ENCODE results near the gene IKZF5. TPM values are rescaled to one million over a fixed set of nuclear protein-coding genes. Genes with fewer than 3 reads are reported as not detected.

IKZF5 gene
- total and polyA plus RNA-seq, 2 donors (not counting 1 experiment from before 2014, with no cell fraction given), result 15.8 to 24.6 TPM

DNA sequence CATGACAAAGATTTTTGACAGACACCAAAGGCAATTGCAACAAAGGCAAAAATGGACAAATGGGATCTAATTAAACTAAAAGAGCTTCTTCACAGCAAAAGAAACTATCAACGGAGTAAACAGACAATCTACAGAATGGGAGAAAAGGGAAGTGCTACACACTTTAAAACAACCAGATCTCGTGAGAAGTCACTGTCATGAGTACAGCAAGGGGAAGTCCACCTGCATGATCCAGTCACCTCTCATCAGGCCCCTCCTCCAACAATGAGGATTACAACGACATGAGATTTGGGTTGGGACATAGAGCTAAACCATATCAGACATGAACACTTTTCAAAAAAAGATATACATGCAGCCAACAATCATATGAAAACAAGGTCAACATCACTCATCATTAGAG is 39.9 kb downstream of the IKZF5 start:
- peaks cover 10 to 18% (median 13%) of the 10 kb centered on the region in 3 donors for H3K9me3 ChIP-seq (ENCODE audit: control extremely low read depth in 1 of 3, control insufficient read depth in 2 of 3, insufficient read depth in 1 of 3, low read length in 2 of 3)
- 83% methylated on average over 1 of the region's 3 CpGs for WGBS (ENCODE audit: insufficient coverage)
- ATAC-seq (ENCODE audit: low read depth) (no peak), DNase-seq (no peak)
- CTCF ChIA-PET, result no interaction called here
- H3K36me3 ChIP-seq (replicated peaks in 1 of 2; ENCODE audit: control extremely low read depth in 1 of 2, control insufficient read depth in 1 of 2, extremely low read depth in 1 of 2, insufficient read depth in 2 of 2, low read length in 1 of 2), result no peaks in the 10 kb centered on the region
- no peak overlapping the region for H2AFZ ChIP-seq (ENCODE audit: insufficient read depth, low read depth, low read length, poor library complexity, severe bottlenecking)
- Mint-ChIP-seq H3K27me3 (peaks cover 26% of the 10 kb centered on the region), H3K4me1 (no peaks in the 10 kb centered on the region), H3K27ac (no peak overlapping the region), H3K9me3 (ENCODE audit: insufficient read depth) (peaks cover 10% of the 10 kb centered on the region), H3K4me3 (no peak overlapping the region)
- no peaks in the 10 kb centered on the region for H3K79me2 ChIP-seq (ENCODE audit: control insufficient read depth, insufficient read depth, low read length)
- H4K20me1 ChIP-seq (ENCODE audit: control insufficient read depth, insufficient read depth, low read length, poor library complexity, severe bottlenecking), result no peaks in the 10 kb centered on the region
- TF ChIP-seq EZH2 (IDR thresholded peaks at IDR 0.05; ENCODE audit: borderline replicate concordance, insufficient read depth, low read depth, low read length, poor library complexity, severe bottlenecking), result no peak
- no peak overlapping the region for H3K4me2 ChIP-seq (replicated peaks; ENCODE audit: low read depth, low read length, poor library complexity, severe bottlenecking)
- intact Hi-C loops (cut with micrococcal nuclease), result no loop called here
- POLR2A ChIA-PET, result no interaction called here
- H3K4me3 ChIP-seq (ENCODE audit: control extremely low read depth in 1 of 5, extremely low read depth in 1 of 5, insufficient read depth in 1 of 5, low read depth in 2 of 5, low read length in 4 of 5), result no peak overlapping the region
- no peaks in the 10 kb centered on the region for H3K4me1 ChIP-seq (ENCODE audit: control insufficient read depth in 2 of 2, insufficient read depth in 2 of 2, low read length in 2 of 2)
- H3K9ac ChIP-seq (ENCODE audit: low read length), result no peak overlapping the region
- H3K27me3 ChIP-seq (replicated peaks in 1 of 4; ENCODE audit: control extremely low read depth in 1 of 4, control insufficient read depth in 3 of 4, insufficient read depth in 4 of 4, low read length in 3 of 4), result peaks cover 0 to 2% (median 0%) of the 10 kb centered on the region in 4 experiments
- no peak overlapping the region for H3K27ac ChIP-seq (ENCODE audit: low read length in 2 of 2)

DNA sequence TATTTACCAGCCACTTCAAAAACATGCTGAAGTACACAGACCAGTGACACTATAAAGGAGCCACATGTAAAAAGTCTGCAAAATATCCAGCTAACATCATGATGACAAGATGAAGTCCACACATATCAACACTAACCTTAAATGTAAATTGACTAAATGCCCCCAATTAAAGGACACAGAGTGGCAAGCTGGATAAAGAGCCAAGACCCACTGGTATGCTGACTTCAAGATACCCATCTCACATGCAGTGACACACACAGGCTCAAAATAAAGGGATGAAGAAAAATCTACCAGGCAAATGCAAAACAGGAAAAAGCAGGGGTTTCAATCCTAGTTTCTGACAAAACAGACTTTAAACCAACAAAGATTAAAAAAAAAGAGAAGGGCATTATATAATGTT is 41.7 kb downstream of the IKZF5 start:
- intact Hi-C loops (cut with micrococcal nuclease), result no loop called here
- no peak overlapping the region for H3K9ac ChIP-seq (ENCODE audit: low read length)
- no peak overlapping the region for H3K27ac Mint-ChIP-seq
- no peak overlapping the region for H3K4me3 ChIP-seq (ENCODE audit: control extremely low read depth in 1 of 5, extremely low read depth in 1 of 5, insufficient read depth in 1 of 5, low read depth in 2 of 5, low read length in 4 of 5)
- H4K20me1 ChIP-seq (ENCODE audit: control insufficient read depth, insufficient read depth, low read length, poor library complexity, severe bottlenecking), result no peaks in the 10 kb centered on the region
- no peak for DNase-seq
- no peaks in the 10 kb centered on the region for H3K4me1 ChIP-seq (ENCODE audit: control insufficient read depth in 2 of 2, insufficient read depth in 2 of 2, low read length in 2 of 2)
- peaks cover 10% of the 10 kb centered on the region for H3K9me3 Mint-ChIP-seq (ENCODE audit: insufficient read depth)
- H3K79me2 ChIP-seq (ENCODE audit: control insufficient read depth, insufficient read depth, low read length), result no peaks in the 10 kb centered on the region
- H3K27me3 Mint-ChIP-seq, result peaks cover 33% of the 10 kb centered on the region
- no peaks in the 10 kb centered on the region for H3K36me3 ChIP-seq (replicated peaks in 1 of 2; ENCODE audit: control extremely low read depth in 1 of 2, control insufficient read depth in 1 of 2, extremely low read depth in 1 of 2, insufficient read depth in 2 of 2, low read length in 1 of 2)
- H3K9me3 ChIP-seq (ENCODE audit: control extremely low read depth in 1 of 3, control insufficient read depth in 2 of 3, insufficient read depth in 1 of 3, low read length in 2 of 3), result peaks cover 10 to 18% (median 13%) of the 10 kb centered on the region in 3 donors
- no peak overlapping the region for H2AFZ ChIP-seq (ENCODE audit: insufficient read depth, low read depth, low read length, poor library complexity, severe bottlenecking)
- no peak for ATAC-seq (ENCODE audit: low read depth)
- CTCF ChIA-PET, result interaction anchor here (2.1 kb wide), 1 partner anchor 12 kb away, joined by 4 read pairs; no protein-coding TSS in a partner anchor
- peaks cover 0 to 6% (median 2%) of the 10 kb centered on the region in 4 experiments for H3K27me3 ChIP-seq (replicated peaks in 1 of 4; ENCODE audit: control extremely low read depth in 1 of 4, control insufficient read depth in 3 of 4, insufficient read depth in 4 of 4, low read length in 3 of 4)
- H3K27ac ChIP-seq (ENCODE audit: low read length in 2 of 2), result no peak overlapping the region
- no peaks in the 10 kb centered on the region for H3K4me1 Mint-ChIP-seq
- no peak overlapping the region for H3K4me2 ChIP-seq (replicated peaks; ENCODE audit: low read depth, low read length, poor library complexity, severe bottlenecking)
- TF ChIP-seq, protein P1, sequence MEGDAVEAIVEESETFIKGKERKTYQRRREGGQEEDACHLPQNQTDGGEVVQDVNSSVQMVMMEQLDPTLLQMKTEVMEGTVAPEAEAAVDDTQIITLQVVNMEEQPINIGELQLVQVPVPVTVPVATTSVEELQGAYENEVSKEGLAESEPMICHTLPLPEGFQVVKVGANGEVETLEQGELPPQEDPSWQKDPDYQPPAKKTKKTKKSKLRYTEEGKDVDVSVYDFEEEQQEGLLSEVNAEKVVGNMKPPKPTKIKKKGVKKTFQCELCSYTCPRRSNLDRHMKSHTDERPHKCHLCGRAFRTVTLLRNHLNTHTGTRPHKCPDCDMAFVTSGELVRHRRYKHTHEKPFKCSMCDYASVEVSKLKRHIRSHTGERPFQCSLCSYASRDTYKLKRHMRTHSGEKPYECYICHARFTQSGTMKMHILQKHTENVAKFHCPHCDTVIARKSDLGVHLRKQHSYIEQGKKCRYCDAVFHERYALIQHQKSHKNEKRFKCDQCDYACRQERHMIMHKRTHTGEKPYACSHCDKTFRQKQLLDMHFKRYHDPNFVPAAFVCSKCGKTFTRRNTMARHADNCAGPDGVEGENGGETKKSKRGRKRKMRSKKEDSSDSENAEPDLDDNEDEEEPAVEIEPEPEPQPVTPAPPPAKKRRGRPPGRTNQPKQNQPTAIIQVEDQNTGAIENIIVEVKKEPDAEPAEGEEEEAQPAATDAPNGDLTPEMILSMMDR (IDR thresholded peaks at IDR 0.05), result no peak
- H3K4me3 Mint-ChIP-seq, result no peak overlapping the region
- POLR2A ChIA-PET, result no interaction called here

All from B cell (primary cell).